Activated T-cell treated with anti-CD3 and anti-CD28 coated beads, Interleukin-2, amount 50 U/mL, for 4 hours (primary cell): ENCODE data around the gene KLF11. TPM values are rescaled to one million over a fixed set of nuclear protein-coding genes. Genes with fewer than 3 reads are reported as not detected.

Experiments
- ATAC-seq, 2 donors: fragments of 200-7000 bp; cut with Tn5 transposase; one replicate each; pipeline ENCODE4 v1.10.0; 2021
- DNase-seq: peaks from one replicate; pipeline ENCODE4 v3.0.0-alpha.2; 2020
- H3K27me3 Mint-ChIP-seq: one replicate; pipeline ENCODE4 v1.8.0; 2021; ENCODE audit warnings: low read depth, mixed read lengths
- H3K36me3 Mint-ChIP-seq: one replicate; pipeline ENCODE4 v1.8.0; 2022; ENCODE audit warnings: mixed read lengths; ENCODE audit not compliant: insufficient read depth
- H3K4me1 Mint-ChIP-seq: one replicate; pipeline ENCODE4 v1.8.0; 2021; ENCODE audit warnings: low read depth, mixed read lengths
- H3K4me3 Mint-ChIP-seq: one replicate; pipeline ENCODE4 v1.8.0; 2021; ENCODE audit warnings: mild to moderate bottlenecking, moderate library complexity, mixed read lengths
- H3K9me3 Mint-ChIP-seq: one replicate; pipeline ENCODE4 v1.8.0; 2021; ENCODE audit warnings: mixed read lengths
- total RNA-seq, 3 donors: library from RNA; stranded (reverse); gene quantifications; one replicate each; pipeline ENCODE4 v1.2.1, GENCODE V29; 2021

Gene KLF11
- total RNA-seq, 3 donors from 2014 or later, result 5.2 to 10.2 (median 5.7) TPM

DNA sequence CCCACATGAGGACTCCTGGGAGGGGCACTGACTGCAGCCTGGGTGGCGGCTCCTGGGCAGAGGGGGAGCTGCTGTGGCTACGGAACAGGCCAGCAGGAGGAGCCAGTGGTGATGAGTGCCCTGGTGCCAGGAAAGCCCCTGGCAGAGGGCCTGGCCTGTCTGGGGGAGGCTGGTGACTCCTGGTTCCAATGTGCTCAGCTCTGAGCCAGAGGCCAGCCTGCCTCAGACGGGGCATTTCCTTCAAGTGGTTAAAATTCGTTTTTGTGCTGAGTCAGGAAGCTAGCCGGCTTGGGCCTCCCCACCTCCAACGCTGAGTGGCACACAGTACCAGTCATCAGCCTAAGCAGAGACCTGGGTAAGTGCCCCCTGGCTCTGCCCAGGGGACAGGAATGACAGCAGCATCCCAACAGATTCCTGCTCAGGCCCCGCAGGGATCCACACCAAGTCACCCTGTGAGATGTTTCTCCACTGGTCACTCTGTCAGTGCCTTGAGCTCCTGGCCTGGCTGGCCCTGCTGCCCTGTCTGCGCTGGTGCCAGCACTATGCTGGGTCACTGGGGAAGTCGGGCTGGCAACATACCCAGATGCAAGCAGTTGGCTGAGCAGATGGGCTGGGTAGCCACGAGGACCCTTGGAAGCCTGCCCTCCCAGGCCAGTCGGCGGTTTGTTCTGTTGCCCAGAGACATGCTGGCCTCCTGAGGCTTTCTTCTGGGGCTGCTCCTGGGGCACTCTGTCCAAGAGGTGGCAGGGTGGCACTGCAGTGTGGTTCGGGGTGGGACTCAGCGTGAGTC, 7.1 kb upstream of the KLF11 start:
- ATAC-seq, result peak; percentile 81 to 86
- H3K4me1 Mint-ChIP-seq, result peaks cover 13% of the 10 kb centered on the region
- no peaks in the 10 kb centered on the region for H3K9me3 Mint-ChIP-seq
- H3K36me3 Mint-ChIP-seq, result no peaks in the 10 kb centered on the region
- H3K4me3 Mint-ChIP-seq, result no peak overlapping the region
- no peaks in the 10 kb centered on the region for H3K27me3 Mint-ChIP-seq
- DNase-seq, result peak; percentile 26

DNA sequence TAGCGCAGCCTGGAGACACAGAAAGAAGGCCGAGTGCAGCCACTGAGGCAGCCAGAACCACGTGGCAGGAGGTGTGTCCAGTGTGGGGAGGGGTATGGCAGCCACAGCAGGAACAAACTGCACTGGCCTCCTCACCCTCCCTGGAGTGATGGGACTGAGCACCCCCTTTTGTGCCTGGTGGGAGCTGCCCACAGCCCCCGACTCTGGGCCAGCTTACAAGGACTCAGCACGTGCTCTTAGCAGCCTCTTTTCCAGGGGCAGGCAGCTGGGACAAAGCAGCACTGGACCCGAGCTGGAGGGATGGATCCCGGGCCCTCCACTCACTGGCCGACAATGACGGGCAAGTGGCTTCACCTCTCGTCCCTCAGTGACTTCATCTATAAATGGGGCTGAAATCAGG, 5.2 kb upstream of the KLF11 start:
- DNase-seq (no peak), ATAC-seq (no peak)
- Mint-ChIP-seq H3K27me3 (no peaks in the 10 kb centered on the region), H3K9me3 (no peaks in the 10 kb centered on the region), H3K36me3 (no peaks in the 10 kb centered on the region), H3K4me1 (peaks cover 22% of the 10 kb centered on the region), H3K4me3 (no peak overlapping the region)

DNA sequence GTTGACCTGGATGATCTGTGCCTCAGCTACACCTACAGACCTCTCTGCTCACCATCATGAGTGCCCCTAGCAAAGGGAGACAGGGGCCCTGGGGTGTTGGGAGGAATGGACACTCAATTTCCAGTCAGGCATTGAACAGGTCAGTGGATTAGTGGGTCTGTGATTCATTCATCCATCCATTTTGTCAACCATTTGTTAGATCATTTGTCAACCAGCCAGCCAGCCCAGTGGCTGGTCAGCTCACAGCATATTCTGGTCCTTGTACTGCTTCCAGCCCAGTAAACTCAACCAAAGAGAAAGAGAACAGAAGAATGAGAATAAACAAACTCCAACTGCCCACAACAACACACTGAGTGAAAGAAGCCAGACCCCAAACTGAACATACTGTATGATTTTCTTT, 4.6 kb upstream of the KLF11 start:
- Mint-ChIP-seq H3K36me3 (no peaks in the 10 kb centered on the region), H3K4me1 (peaks cover 22% of the 10 kb centered on the region), H3K9me3 (no peaks in the 10 kb centered on the region), H3K27me3 (no peaks in the 10 kb centered on the region), H3K4me3 (no peak overlapping the region)
- no peak for DNase-seq
- no peak for ATAC-seq

DNA sequence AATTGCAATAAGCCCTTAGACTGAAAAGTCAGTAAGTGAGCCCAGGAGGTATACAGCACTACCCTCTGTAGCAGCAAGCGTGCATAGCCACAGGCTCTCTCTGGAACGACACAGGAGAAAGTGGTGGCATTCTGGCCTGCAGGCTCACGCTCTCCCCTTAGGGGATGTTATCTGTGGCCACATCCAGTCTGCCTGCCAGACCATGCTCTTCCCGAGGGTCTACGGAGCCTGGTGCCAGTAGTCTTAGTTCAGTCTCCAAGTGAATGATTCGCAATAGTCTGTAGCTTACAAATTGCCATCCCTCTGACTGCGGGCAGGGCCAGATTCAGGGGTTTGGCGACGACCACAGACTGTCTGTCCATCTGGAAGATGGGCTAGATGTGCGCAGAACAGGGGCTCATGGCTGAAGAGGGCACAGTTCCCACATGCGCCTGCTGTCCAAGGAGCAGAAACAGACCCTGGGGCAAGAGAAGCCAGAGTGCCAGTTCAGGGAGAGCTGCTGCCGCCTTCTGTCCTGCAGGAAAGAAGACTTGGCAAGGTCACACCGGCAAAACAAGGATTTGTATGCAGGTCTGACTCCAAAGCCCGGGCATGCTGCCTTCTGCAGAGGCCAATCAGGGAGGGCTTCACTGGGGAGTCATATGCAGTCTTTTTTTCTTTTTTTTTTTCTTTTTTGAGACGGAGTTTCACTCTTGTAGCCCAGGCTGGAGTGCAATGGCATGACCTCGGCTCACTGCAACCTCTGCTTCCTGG, 3.5 kb upstream of the KLF11 start:
- H3K4me3 Mint-ChIP-seq, result no peak overlapping the region
- peaks cover 26% of the 10 kb centered on the region for H3K4me1 Mint-ChIP-seq
- DNase-seq, result no peak
- no peaks in the 10 kb centered on the region for H3K36me3 Mint-ChIP-seq
- no peaks in the 10 kb centered on the region for H3K27me3 Mint-ChIP-seq
- no peaks in the 10 kb centered on the region for H3K9me3 Mint-ChIP-seq
- ATAC-seq, result no peak

DNA sequence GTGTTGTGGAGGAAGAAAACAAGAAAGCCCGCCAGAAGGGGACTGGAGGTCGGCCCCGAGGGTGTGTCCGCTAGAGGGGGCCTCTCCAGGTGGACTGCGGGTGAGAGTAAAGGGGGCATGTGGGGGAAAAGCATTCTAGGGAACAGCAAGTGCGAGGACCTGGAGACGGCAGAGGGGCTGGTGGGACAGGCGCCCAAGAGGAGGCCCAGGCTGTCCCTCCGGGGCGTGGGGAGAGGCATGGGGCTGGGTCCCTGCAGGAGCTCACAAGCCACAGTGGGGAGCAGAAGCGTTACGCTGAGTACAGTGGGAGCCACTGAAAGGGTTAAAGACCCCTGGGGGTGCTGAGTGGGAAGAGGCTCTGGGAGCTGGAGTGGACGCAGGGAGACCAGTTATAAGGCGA, 1.6 kb upstream of the KLF11 start:
- Mint-ChIP-seq H3K9me3 (no peaks in the 10 kb centered on the region), H3K4me1 (peaks cover 18% of the 10 kb centered on the region), H3K4me3 (peak overlapping the region; percentile 57), H3K36me3 (peaks cover 3% of the 10 kb centered on the region), H3K27me3 (no peaks in the 10 kb centered on the region)
- no peak for ATAC-seq
- DNase-seq, result no peak

DNA sequence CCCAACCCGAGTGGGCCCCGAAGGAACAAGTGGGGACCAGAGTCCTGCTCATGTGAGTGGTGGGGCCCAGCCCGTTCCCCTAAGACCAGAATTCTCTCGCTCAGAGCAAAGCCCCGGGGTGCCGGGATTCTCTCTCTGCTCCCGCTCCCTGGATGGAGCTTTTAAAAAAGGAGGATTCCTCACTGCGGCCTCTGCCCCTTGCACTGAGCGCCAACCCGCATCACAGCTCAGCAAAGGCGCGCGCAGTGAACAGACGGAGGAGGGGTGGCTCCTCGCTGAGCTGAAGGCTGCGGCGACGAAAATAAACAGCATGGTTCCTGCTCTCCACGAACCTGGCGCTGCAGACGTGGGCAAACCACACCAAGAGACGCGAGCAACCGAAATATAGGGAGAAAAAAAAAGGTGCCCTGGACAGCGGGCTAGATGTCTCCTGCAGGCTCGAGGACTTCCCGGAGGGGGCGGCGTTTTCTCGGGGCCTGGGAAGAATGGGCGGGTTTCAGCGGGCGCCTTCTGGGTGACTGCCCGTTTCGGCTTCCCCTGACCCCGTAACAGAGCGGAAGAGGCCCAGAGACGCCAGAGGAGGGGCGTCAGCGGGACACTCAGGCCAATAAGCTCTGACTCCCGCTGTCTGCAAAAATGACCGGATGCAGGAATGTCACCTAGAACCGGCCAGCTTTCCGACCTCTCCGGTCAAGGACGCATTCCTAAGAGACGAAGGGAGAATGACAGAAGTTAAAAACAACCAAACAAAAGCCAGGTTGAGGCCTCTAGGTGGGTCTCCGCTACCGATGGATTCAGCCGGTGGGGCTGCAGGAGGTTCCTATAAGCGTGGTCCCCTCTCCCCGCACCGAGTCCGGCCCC, 819 bp upstream of the KLF11 start:
- Mint-ChIP-seq H3K27me3 (no peaks in the 10 kb centered on the region), H3K36me3 (peaks cover 3% of the 10 kb centered on the region), H3K9me3 (no peaks in the 10 kb centered on the region), H3K4me3 (peak overlapping the region; percentile 80), H3K4me1 (peaks cover 18% of the 10 kb centered on the region)
- ATAC-seq (no peak), DNase-seq (peak; percentile 18)

DNA sequence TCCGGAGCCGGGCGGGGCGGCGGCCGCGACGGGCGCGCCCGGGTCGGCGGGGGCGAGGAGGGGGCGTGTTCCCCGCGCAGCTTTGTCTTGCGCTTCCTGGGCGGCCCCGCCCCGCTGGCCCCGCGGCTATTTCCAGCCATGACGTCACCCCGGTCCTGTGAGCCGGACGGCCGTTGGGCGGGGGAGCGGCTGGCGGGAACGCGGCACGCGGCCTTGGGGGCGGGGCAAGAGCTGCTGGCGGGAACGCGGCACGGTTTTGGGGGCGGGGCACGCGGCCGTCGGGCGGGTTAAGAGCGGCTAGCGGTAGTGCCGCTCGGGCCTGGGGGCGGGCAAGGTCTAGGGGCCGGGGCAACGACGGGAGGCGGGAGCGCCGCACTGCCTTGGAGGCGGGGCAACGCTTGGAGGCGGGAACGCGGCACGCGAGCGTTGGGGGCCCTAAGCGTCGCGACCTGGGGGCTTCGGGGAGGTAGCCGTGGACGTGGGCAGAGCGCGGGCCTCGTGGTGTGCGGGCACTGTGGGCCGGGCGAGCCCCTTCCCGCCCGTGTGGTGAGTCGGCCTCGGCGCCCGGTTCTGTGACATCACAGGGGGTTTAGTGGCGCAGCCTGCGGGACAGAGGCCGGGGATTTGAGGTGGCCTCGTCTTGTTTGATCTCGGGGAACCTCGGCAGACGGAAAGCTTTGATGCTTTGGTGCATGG, 704 bp downstream of the KLF11 start:
- DNase-seq (peak; percentile 89), ATAC-seq (peak; percentile 74 to 83)
- Mint-ChIP-seq H3K27me3 (no peaks in the 10 kb centered on the region), H3K36me3 (peaks cover 7% of the 10 kb centered on the region), H3K4me3 (peak overlapping the region; percentile 71), H3K9me3 (no peaks in the 10 kb centered on the region), H3K4me1 (peaks cover 18% of the 10 kb centered on the region)

DNA sequence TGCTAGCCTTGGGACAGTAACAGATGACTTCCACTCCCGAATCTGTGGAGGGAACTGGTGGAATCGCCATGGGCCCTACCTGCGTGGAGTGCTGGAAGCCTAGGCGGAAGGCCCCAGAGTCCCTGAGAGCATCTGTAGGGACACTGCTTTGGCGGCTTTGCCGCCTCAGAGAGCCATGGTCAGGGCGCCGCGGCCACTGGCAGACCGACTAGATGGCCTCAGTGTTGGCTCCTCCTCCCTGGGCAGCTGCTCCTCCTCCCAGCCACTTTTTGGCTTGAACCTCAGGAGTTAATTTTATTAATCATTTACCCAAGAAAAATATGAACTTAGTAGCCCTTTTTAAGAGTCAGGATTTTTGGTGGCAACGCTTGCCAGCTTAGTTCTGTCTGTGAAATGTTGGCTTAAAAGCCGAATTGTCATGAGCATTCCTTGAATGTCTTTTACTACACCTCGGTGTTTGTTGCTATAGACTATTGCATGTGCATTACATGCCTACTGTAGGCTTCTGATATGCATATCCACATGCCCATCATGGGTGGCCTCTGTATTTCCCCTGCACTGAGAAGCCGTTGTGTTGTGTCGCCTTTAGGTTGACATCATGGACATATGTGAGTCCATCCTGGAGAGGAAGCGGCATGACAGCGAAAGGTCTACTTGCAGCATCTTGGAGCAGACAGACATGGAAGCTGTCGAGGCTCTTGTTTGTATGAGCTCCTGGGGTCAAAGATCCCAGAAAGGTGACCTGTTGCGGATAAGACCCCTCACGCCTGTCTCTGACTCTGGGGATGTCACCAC, 2.4 kb downstream of the KLF11 start:
- no peaks in the 10 kb centered on the region for H3K9me3 Mint-ChIP-seq
- no peak for DNase-seq
- no peak for ATAC-seq
- H3K36me3 Mint-ChIP-seq, result peaks cover 7% of the 10 kb centered on the region
- H3K4me3 Mint-ChIP-seq, result peak overlapping the region; percentile 29
- H3K27me3 Mint-ChIP-seq, result no peaks in the 10 kb centered on the region
- H3K4me1 Mint-ChIP-seq, result peaks cover 18% of the 10 kb centered on the region

DNA sequence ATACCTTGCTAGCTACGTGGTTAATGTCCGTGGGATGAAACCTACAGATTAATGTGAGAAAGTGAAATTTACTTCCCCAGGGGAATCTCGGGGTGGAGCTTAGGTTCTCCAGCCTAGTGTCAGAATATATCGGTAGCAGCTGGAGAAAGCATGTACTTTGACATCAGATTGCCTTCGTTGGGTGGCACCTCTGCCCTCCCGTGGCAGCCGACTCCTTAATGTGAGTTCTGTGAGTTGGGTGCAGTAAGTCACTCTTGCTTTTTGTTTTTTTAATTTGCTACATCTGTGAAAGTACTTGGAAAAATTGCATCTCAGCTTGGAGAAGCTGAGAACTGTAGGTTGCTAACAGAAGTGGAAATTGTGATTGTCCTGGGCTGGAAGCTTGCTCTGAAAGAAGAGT, 3.6 kb downstream of the KLF11 start:
- peaks cover 17% of the 10 kb centered on the region for H3K4me1 Mint-ChIP-seq
- no peaks in the 10 kb centered on the region for H3K9me3 Mint-ChIP-seq
- no peak overlapping the region for H3K4me3 Mint-ChIP-seq
- no peaks in the 10 kb centered on the region for H3K27me3 Mint-ChIP-seq
- H3K36me3 Mint-ChIP-seq, result peaks cover 7% of the 10 kb centered on the region
- no peak for DNase-seq
- ATAC-seq, result no peak

DNA sequence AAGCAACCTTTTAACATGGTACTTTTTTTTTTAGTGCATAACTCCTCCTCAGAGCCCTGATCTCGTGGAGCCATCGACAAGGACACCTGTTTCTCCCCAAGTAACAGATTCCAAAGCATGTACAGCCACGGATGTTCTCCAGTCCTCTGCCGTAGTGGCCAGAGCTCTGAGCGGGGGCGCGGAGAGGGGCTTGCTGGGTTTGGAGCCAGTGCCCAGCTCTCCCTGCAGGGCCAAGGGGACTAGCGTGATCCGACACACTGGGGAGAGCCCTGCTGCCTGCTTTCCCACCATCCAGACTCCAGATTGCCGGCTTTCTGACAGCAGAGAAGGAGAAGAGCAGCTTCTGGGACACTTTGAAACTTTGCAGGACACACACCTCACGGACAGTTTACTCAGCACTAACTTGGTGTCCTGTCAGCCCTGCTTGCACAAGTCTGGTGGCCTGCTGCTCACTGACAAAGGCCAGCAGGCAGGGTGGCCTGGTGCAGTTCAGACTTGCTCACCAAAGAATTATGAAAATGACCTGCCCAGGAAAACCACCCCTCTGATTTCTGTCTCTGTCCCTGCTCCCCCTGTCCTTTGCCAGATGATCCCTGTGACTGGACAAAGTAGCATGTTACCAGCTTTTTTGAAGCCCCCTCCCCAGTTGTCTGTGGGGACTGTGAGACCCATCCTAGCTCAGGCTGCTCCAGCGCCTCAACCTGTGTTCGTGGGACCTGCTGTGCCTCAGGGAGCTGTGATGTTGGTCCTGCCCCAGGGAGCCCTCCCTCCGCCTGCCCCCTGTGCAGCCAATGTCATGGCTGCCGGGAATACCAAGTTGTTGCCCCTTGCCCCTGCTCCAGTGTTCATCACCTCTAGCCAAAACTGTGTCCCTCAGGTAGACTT, 4.5 kb downstream of the KLF11 start:
- H3K36me3 Mint-ChIP-seq, result peaks cover 9% of the 10 kb centered on the region
- H3K4me1 Mint-ChIP-seq, result peaks cover 8% of the 10 kb centered on the region
- no peak overlapping the region for H3K4me3 Mint-ChIP-seq
- ATAC-seq (no peak), DNase-seq (no peak)
- no peaks in the 10 kb centered on the region for H3K9me3 Mint-ChIP-seq
- H3K27me3 Mint-ChIP-seq, result no peaks in the 10 kb centered on the region

DNA sequence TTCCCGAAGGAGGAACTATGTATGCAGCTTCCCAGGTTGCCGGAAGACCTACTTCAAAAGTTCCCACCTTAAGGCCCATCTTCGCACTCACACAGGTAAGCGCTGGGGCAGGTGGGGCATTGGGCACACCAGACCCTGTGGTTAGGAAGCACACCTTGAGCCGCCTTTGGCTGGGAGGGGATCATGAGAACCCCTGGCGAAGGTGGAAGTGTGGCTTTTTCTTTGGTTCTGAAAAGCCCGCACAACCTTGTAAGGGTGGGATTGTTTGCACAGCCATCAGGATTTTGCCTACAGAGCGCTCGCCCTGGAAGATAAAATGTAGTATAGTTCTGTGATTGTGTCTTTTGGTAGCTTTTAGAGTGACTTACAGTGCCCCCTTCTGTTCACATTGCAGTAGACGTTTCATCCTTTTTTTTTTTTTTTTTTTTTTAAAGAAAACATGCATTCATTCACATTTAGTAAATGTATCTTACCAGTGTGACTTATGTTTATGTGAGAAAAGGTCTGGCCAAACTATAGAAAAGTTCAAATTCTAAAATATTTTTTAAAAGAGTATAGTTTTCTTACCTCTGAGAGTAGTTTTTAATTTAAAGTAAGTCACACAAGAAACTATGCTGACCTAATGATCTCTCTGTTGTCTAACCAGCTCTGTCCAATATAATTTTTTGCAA, 5.3 kb downstream of the KLF11 start:
- peaks cover 14% of the 10 kb centered on the region for H3K36me3 Mint-ChIP-seq
- ATAC-seq (no peak), DNase-seq (no peak)
- H3K9me3 Mint-ChIP-seq, result no peaks in the 10 kb centered on the region
- H3K27me3 Mint-ChIP-seq, result no peaks in the 10 kb centered on the region
- H3K4me3 Mint-ChIP-seq, result no peak overlapping the region
- H3K4me1 Mint-ChIP-seq, result peaks cover 8% of the 10 kb centered on the region

DNA sequence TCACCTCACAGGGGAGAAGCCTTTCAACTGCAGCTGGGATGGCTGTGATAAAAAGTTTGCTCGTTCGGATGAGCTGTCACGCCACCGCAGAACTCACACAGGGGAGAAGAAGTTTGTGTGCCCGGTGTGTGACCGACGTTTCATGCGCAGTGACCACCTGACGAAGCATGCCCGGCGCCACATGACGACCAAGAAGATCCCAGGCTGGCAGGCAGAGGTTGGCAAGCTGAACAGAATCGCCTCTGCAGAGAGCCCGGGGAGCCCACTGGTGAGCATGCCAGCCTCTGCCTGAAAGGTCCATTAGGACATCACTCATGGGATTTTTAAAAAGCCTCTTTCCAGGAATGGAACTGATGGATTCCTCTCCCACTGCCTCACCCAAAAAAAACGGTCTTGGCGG, 8.9 kb downstream of the KLF11 start:
- H3K9me3 Mint-ChIP-seq, result no peaks in the 10 kb centered on the region
- no peak overlapping the region for H3K4me3 Mint-ChIP-seq
- ATAC-seq, result no peak
- DNase-seq, result no peak
- H3K4me1 Mint-ChIP-seq, result peaks cover 2% of the 10 kb centered on the region
- H3K36me3 Mint-ChIP-seq, result peaks cover 22% of the 10 kb centered on the region
- no peaks in the 10 kb centered on the region for H3K27me3 Mint-ChIP-seq
